Measurements from ENCODE around the gene DDRGK1.
"Not testable (repeated sequence)": the region's sequence is repeated elsewhere in the genome, so short reads cannot be mapped to it uniquely, and the experiment has no call there.

The DDRGK1 gene

DNA sequence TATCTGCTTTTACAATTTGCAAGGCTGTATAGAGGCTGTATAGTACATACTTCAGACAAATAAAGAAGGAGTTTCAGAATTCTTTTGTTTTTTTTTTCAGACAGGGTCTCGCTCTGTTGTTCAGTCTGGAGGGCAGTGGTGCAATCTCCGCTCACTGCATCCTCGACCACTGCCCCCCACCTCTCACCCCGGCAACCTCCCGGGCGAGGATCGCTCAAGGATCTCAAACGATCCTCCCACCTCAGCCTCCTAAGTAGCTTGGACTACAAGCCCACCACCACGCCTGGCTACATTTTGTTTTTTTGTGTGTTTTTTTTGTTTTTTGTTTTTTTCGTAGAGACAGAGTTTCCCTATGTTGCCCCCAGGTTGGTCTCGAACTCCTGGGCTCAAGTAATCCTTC is 46.7 kb downstream of the DDRGK1 start:
- H3K9me3 Mint-ChIP-seq, result no peaks in the 10 kb centered on the region
- H3K4me1 Mint-ChIP-seq, result peaks cover 46% of the 10 kb centered on the region
- H3K36me3 Mint-ChIP-seq (ENCODE audit: low read depth), result peaks cover 9% of the 10 kb centered on the region
- H3K27ac Mint-ChIP-seq, result peak overlapping the region in 2 of 3 experiments; percentile 20 to 61
- H3K4me3 Mint-ChIP-seq, result peak overlapping the region; percentile 84 to 97 (median 91)
- TF ChIP-seq, protein P1, sequence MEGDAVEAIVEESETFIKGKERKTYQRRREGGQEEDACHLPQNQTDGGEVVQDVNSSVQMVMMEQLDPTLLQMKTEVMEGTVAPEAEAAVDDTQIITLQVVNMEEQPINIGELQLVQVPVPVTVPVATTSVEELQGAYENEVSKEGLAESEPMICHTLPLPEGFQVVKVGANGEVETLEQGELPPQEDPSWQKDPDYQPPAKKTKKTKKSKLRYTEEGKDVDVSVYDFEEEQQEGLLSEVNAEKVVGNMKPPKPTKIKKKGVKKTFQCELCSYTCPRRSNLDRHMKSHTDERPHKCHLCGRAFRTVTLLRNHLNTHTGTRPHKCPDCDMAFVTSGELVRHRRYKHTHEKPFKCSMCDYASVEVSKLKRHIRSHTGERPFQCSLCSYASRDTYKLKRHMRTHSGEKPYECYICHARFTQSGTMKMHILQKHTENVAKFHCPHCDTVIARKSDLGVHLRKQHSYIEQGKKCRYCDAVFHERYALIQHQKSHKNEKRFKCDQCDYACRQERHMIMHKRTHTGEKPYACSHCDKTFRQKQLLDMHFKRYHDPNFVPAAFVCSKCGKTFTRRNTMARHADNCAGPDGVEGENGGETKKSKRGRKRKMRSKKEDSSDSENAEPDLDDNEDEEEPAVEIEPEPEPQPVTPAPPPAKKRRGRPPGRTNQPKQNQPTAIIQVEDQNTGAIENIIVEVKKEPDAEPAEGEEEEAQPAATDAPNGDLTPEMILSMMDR (IDR thresholded peaks at IDR 0.05; ENCODE audit: unreplicated experiment in 3 of 3), result no peak
- H3K27me3 Mint-ChIP-seq (ENCODE audit: low read depth), result no peaks in the 10 kb centered on the region

DNA sequence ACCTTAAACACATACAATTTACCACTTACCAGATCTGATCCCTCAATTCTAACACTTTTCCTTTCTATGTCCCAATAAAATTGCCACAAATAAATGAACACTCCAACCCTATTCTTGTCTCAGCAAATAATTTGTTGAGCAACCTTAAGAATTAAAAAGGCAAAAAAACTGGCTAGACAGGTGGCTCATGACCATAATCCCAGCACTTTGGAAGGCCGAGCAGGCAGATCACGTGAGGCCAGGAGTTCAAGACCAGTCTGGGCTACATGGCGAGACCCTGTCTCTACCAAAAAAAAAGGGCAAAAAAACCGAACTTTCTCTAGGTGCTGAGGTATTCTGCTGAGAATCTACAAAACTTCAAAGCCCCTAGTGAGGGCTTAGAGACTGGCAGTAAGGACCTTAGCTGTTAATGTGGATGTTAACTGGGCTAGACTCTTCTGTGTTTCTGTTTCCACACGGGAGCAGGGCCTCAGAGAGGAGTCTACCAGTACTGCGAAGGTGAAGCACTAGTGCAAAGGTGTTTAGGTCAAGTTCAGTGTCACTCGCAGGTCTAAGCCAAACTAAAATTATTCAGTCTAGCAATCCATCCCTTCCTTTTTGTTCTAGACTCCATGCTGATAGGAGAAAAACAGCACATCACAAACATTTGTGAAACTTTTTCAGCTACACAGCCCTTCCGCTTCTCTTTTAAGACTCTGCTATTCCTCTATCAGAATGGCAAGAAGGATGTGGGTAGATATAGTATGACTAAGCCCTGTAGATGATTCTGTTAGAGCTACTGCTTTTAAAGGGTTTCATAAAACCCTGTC is 47.5 kb downstream of the DDRGK1 start:
- Mint-ChIP-seq H3K9me3 (no peaks in the 10 kb centered on the region), H3K27ac (peak overlapping the region in 1 of 3 experiments; percentile 20), H3K4me3 (peak overlapping the region; percentile 84 to 97 (median 91)), H3K36me3 (ENCODE audit: low read depth) (peaks cover 9% of the 10 kb centered on the region), H3K4me1 (peaks cover 43% of the 10 kb centered on the region), H3K27me3 (ENCODE audit: low read depth) (no peaks in the 10 kb centered on the region)
- TF ChIP-seq, protein P1 (IDR thresholded peaks at IDR 0.05; ENCODE audit: unreplicated experiment in 3 of 3), result no peak

DNA sequence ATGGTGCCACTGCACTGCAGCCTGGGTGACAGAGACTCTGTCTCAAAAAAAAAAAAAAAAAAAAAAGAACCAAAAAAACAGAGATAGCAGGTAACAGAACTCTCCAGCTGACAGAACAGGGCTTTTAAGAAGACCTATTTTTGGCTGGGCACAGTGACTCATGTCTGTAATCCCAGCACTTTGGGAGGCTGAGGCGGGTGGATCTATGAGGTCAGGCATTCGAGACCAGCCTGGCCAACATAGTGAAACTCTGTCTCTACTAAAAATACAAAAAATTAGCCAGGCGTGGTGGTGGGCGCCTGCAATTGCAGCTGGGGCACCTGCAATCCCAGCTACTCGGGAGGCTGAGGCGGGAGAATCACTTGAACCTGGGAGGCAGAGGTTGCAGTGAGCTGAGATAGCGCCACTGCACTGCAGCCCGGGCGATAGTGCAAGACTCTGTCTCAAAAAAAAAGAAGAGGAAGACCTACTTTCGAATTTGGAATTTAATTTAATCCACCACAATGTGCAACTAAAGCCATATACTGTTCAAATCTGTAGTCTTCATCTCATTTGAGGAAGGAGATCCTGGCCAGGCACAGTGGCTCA is 52.3 kb downstream of the DDRGK1 start:
- Mint-ChIP-seq H3K4me1 (peaks cover 14% of the 10 kb centered on the region), H3K36me3 (ENCODE audit: low read depth) (peaks cover 32% of the 10 kb centered on the region)
- H3K4me3 Mint-ChIP-seq; H3K27me3 Mint-ChIP-seq (ENCODE audit: low read depth); H3K27ac Mint-ChIP-seq; H3K9me3 Mint-ChIP-seq: not testable (repeated sequence)

DNA sequence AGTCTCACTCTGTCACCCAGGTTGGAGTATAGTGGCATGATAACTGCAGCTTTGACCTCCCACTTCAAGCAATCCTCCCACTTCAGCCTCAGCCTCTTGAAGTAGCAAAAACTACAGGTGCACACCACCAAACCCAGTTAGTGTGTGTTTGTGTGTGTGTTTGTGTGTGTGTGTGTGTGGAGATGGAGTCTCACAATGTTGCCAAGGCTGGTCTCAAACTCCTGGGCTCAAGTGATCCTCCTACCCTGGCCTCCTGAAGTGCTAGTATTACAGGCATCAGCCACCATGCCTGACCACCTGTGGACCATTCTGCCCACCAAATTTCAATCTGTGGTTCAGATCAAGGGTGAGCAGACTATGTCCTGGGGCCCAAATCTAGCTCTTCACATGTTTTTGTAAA is 53.6 kb downstream of the DDRGK1 start:
- Mint-ChIP-seq H3K27ac (no peak overlapping the region), H3K27me3 (ENCODE audit: low read depth) (no peaks in the 10 kb centered on the region), H3K4me3 (no peak overlapping the region), H3K4me1 (peaks cover 4% of the 10 kb centered on the region), H3K36me3 (ENCODE audit: low read depth) (peaks cover 43% of the 10 kb centered on the region), H3K9me3 (no peaks in the 10 kb centered on the region)
- TF ChIP-seq, protein P1 (IDR thresholded peaks at IDR 0.05; ENCODE audit: unreplicated experiment in 3 of 3), result no peak

DNA sequence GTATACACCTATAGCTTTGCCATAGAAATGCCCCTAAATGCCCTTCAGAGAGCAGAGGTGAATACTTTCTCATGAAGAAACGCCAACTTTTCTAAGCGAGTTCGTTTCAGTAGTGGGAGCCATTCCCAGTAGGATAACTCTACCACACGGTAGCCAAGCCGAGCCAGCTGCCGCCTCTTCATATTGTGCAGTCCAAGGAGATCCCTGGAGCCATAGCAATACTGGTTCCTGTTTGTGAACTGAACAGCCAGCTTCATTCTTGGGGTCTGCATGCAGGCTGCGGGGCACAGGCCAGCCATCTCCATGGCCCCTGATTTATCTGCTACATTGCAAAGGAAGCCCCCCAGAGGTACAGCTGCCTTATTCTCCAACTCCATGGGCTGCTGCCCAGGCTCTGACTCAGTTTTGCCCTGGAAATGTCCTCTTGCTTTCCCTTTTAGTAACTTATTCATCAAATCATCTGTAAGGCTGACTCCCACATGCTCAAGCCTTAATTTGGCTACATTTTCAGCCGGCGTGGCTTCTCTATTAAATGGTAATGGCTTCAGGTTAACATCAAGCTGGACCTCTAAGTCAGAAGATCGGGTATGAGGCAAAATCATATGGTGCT is 57.6 kb downstream of the DDRGK1 start:
- Mint-ChIP-seq H3K4me1 (no peaks in the 10 kb centered on the region), H3K36me3 (ENCODE audit: low read depth) (peaks cover 52% of the 10 kb centered on the region), H3K27me3 (ENCODE audit: low read depth) (no peaks in the 10 kb centered on the region), H3K4me3 (no peak overlapping the region), H3K9me3 (peaks cover 8% of the 10 kb centered on the region), H3K27ac (no peak overlapping the region)
- TF ChIP-seq, protein P1 (IDR thresholded peaks at IDR 0.05; ENCODE audit: unreplicated experiment in 3 of 3), result no peak

DNA sequence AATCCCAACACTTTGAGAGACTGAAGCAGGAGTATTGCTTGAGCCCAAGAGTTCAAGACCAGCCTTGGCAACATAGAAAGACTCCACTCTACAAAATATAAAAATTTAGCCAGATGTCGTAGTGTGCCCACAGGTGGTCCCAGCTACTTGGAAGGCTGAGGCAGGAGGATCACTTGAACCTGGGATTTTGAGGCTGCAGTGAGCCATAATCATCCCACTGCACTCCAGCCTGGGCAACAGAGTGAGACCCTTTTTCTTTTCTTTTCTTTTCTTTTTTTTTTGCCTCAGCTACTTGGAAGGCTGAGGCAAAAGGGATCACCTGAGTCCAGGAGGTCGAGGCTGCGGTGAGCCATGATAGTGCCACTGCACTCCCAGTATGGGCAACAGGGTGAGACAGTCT is 62.7 kb downstream of the DDRGK1 start:
- H3K4me3 Mint-ChIP-seq, result no peak overlapping the region
- H3K9me3 Mint-ChIP-seq, result peaks cover 8% of the 10 kb centered on the region
- no peak overlapping the region for H3K27ac Mint-ChIP-seq
- TF ChIP-seq, protein P1 (IDR thresholded peaks at IDR 0.05; ENCODE audit: unreplicated experiment in 3 of 3), result no peak
- H3K27me3 Mint-ChIP-seq (ENCODE audit: low read depth), result no peaks in the 10 kb centered on the region
- peaks cover 49% of the 10 kb centered on the region for H3K36me3 Mint-ChIP-seq (ENCODE audit: low read depth)
- no peaks in the 10 kb centered on the region for H3K4me1 Mint-ChIP-seq
